Mesothelial cell of epicardium (in vitro differentiated cells): Measurements from ENCODE around the gene TXNDC15. TPM values are rescaled to one million over a fixed set of nuclear protein-coding genes. Genes with fewer than 3 reads are reported as not detected.

Source experiments
- DNase-seq, 2 experiments: peaks; one replicate each; pipeline ENCODE4 v3.0.0; 2021; ENCODE audit warnings: low spot score in 2 of 2; ENCODE audit not compliant: unreplicated experiment in 2 of 2
- H3K27ac Mint-ChIP-seq: 2 replicates; pipeline ENCODE4 v1.8.0; 2021; ENCODE audit warnings: mixed read lengths
- H3K27me3 Mint-ChIP-seq: 2 replicates; pipeline ENCODE4 v1.8.0; 2021; ENCODE audit warnings: low read depth, mixed read lengths
- H3K36me3 Mint-ChIP-seq: 2 replicates; pipeline ENCODE4 v1.8.0; 2021; ENCODE audit warnings: mixed read lengths
- H3K4me1 Mint-ChIP-seq: 2 replicates; pipeline ENCODE4 v1.8.0; 2021; ENCODE audit warnings: mixed read lengths
- H3K4me3 Mint-ChIP-seq: 2 replicates; pipeline ENCODE4 v1.8.0; 2021; ENCODE audit warnings: mild to moderate bottlenecking, moderate library complexity, mixed read lengths
- H3K9me3 Mint-ChIP-seq: 2 replicates; pipeline ENCODE4 v1.8.0; 2021; ENCODE audit warnings: mixed read lengths
- total RNA-seq: library from RNA; stranded (reverse); gene quantifications from 3 replicates; pipeline ENCODE4 v1.2.1, GENCODE V29; 2021
- TF ChIP-seq, protein P1 (sequence below): fragments of 200-600 bp; sonication (generic); IDR thresholded peaks from one replicate; pipeline ENCODE4 v1.5.0; 2021; ENCODE audit warnings: antibody characterized with exemption; ENCODE audit not compliant: unreplicated experiment

The TXNDC15 gene
- total RNA-seq, 1 donor from 2014 or later, result 48.9 TPM

DNA sequence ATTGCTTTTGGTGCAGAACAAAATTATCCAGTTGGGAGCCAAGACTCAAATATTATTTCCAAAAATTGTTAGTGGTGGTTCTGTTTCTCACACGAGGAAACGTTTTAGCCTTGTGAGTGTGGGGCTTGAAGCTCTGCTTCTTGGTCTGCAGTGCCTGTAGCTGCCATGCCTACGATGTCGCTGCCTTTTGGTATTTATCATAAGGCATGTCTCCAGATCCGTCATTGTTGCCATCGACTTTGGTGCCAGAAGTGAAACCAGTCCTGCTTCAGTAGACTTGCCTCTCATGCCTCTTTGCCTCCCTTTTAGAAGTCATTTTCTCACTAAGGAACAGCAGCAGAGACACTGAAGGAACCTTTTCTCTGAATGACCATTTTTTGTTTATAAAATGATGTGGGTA lies 63.9 kb downstream of the TXNDC15 start:
- Mint-ChIP-seq H3K4me3 (no peak overlapping the region), H3K9me3 (no peaks in the 10 kb centered on the region), H3K36me3 (peaks cover 8% of the 10 kb centered on the region), H3K27me3 (no peaks in the 10 kb centered on the region), H3K4me1 (peaks cover 10% of the 10 kb centered on the region), H3K27ac (peak overlapping the region; percentile 23)
- TF ChIP-seq, protein P1, sequence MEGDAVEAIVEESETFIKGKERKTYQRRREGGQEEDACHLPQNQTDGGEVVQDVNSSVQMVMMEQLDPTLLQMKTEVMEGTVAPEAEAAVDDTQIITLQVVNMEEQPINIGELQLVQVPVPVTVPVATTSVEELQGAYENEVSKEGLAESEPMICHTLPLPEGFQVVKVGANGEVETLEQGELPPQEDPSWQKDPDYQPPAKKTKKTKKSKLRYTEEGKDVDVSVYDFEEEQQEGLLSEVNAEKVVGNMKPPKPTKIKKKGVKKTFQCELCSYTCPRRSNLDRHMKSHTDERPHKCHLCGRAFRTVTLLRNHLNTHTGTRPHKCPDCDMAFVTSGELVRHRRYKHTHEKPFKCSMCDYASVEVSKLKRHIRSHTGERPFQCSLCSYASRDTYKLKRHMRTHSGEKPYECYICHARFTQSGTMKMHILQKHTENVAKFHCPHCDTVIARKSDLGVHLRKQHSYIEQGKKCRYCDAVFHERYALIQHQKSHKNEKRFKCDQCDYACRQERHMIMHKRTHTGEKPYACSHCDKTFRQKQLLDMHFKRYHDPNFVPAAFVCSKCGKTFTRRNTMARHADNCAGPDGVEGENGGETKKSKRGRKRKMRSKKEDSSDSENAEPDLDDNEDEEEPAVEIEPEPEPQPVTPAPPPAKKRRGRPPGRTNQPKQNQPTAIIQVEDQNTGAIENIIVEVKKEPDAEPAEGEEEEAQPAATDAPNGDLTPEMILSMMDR, result no peak
- no peak for DNase-seq

DNA sequence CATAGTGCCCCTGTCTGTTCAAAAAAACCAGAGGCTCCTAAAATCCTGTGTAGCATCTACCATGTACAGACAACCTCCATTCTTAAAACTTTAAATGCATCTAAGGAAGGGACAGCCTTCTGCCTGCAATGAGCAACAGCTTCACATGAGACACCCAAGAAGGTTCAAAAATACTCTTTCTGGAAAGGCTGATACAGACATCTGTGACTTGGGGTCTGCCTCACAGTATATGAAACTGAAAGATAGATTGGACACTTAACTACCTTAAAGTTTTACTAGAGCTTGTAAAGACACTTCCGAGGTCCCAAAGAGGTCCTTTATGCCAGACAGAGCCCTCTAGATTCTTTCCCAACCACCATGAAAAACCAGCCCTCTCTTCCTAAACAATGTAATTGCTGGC lies 65.3 kb downstream of the TXNDC15 start:
- Mint-ChIP-seq H3K9me3 (no peaks in the 10 kb centered on the region), H3K27me3 (no peaks in the 10 kb centered on the region)
- TF ChIP-seq, protein P1, result no peak

DNA sequence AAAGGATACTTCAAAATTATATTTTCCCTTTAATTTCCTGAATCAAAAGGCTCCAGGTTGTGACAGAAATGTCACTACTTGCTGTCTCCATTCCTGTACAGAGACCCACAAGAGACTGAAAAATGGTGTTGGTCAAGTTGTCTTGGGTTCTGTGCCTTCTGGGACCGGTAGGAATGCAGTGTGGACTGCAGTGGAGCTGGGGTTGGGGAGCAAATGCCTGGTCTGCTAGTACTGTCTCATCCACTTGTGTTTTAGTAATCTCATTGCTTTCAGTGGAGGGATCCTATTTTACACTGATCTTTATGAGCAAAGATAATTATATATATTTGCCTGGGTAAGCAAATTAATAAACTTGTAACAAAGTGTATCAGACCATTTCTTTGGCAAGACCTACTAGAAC lies 69.4 kb downstream of the TXNDC15 start:
- DNase-seq, result no peak
- no peaks in the 10 kb centered on the region for H3K9me3 Mint-ChIP-seq
- peak overlapping the region; percentile 67 for H3K27ac Mint-ChIP-seq
- H3K27me3 Mint-ChIP-seq, result no peaks in the 10 kb centered on the region
- H3K36me3 Mint-ChIP-seq, result peaks cover 5% of the 10 kb centered on the region
- no peak overlapping the region for H3K4me3 Mint-ChIP-seq
- TF ChIP-seq, protein P1, result no peak
- H3K4me1 Mint-ChIP-seq, result peaks cover 15% of the 10 kb centered on the region

More for the DNA sequence above, 65.3 kb downstream of the TXNDC15 start:
- DNase-seq, result no peak
- H3K4me3 Mint-ChIP-seq, result no peak overlapping the region
- peaks cover 5% of the 10 kb centered on the region for H3K36me3 Mint-ChIP-seq
- peaks cover 20% of the 10 kb centered on the region for H3K4me1 Mint-ChIP-seq
- H3K27ac Mint-ChIP-seq, result no peak overlapping the region

DNA sequence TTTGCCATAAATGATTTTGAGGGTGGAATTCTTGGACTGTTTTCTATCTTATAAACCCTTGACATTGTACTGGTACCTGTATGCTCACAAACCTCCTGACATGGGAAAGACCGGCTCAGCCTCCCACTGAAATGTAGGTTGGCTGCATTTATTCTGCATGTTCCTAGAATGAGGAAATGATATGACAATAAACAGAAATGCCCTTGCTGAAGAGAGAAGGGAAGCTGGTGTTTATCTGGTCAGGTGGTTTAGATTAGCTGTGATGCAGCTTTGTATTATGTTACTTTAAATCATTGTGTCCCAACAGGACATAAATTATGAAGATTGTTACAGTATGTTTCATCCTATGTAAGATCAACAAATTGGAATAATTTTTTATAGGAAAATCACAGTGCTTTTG lies 70.5 kb downstream of the TXNDC15 start:
- no peak for DNase-seq
- TF ChIP-seq, protein P1, result no peak
- H3K27me3 Mint-ChIP-seq, result no peaks in the 10 kb centered on the region
- no peak overlapping the region for H3K4me3 Mint-ChIP-seq
- H3K27ac Mint-ChIP-seq, result peak overlapping the region; percentile 62
- H3K4me1 Mint-ChIP-seq, result peaks cover 15% of the 10 kb centered on the region
- H3K9me3 Mint-ChIP-seq, result no peaks in the 10 kb centered on the region
- peaks cover 5% of the 10 kb centered on the region for H3K36me3 Mint-ChIP-seq

DNA sequence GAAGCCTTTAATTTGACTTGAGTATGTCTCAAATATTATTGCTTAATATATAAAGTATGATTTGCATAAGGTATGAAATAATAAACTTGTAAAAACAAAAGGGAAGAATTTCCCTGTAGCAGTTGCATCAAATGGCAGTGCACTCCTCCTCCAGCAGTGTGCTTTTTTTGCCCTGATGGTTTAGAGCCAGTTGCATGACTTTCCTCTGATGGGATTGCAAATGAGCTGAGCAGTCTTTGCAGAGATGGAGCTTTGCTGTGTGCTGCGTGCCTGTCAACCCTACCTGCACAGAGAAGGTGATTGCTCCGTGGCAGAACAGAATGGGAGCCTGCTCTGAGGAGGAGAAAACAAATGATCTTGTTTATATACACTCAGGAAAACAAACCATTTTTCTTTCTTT lies 70.9 kb downstream of the TXNDC15 start:
- Mint-ChIP-seq H3K27ac (no peak overlapping the region), H3K4me1 (peaks cover 15% of the 10 kb centered on the region), H3K27me3 (no peaks in the 10 kb centered on the region), H3K9me3 (no peaks in the 10 kb centered on the region), H3K4me3 (no peak overlapping the region), H3K36me3 (peaks cover 5% of the 10 kb centered on the region)
- DNase-seq, result no peak
- TF ChIP-seq, protein P1, result no peak

DNA sequence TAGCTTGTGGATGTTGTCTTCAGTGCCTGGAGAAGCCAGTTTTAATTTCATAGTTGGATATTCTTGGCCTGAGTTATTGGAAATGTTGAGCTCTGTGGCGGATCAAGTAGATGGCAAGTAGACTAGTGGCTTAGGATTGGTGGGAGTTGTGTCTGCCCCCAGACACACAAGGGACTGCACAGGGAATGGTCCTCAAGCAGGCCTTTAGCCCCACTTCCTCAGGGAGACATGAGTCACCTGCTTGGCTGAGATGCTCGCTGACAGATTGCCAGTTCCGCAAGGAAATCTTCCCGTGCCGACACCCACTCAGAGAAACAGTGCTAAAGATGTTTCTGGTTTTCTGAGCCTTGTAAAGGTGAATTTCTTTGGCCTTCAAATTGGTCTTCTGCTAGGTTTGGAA lies 74.7 kb downstream of the TXNDC15 start:
- Mint-ChIP-seq H3K27ac (no peak overlapping the region), H3K36me3 (peaks cover 6% of the 10 kb centered on the region)
- DNase-seq, result no peak

More for the DNA sequence above, 74.7 kb downstream of the TXNDC15 start:
- TF ChIP-seq, protein P1, result no peak
- Mint-ChIP-seq H3K4me3 (no peak overlapping the region), H3K4me1 (peaks cover 11% of the 10 kb centered on the region), H3K9me3 (peaks cover 5% of the 10 kb centered on the region), H3K27me3 (no peaks in the 10 kb centered on the region)
